COLO668 (cell line): Measurements from ENCODE around the gene ZBTB9.

ENCODE experiments used
- DNase-seq: peaks from one replicate; lab custom pipeline; 2025; ENCODE audit not compliant: unreplicated experiment; lab: John Stamatoyannopoulos, UW

ZBTB9 gene

GRCh38 chr6:33418690-33419291, 35.6 kb upstream of the ZBTB9 start:
- no peak for DNase-seq

DNA sequence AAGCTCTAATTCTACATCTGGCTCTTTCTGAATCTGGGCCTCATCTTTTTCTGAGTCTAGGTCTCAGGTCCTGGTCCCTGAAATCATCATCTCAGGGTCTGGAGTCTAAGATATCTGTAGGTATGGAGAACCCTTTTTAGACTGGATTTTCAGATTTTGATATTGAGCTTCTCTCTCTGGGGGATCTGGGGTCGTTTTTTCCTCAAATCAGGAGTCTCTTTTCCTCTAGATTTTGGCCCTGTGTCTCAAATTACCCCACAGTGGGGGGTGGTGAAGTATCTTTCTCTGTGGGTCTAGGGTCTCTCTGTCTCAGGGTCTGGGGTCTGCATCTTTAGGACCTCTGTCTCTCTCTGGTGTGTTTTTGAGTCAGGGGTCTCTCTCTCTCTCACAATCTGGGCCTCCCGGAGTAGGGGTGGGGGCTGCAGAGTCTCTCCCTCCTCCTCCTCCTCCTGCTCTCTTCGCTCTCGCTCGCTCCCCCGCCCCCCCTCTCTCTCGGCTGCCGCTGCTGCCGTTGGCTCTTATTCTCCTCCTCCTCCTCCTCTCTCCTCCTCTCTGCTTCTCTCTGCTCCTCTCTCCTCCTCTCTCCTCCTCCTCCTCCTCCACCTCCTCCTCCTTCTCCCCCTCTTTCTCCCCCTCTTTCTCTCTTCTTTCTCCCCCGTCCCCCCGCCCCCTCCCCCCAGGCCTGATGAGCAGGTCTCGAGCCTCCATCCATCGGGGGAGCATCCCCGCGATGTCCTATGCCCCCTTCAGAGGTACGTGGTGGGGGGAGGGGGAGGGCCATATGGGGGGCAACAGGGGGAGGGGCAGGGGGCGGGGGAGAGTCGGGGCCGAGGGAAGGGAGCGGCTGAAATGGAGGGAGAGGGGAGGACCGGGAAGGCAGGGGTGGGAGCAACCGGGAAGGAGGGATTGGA, 34.5 kb upstream of the ZBTB9 start, which contains the start of gene SYNGAP1:
SYNGAP1 (plus strand) TSS at position 486 of the 911 bp plus-strand sequence; CDS start at position 686, 200 bp downstream.
- DNase-seq = no peak

DNA sequence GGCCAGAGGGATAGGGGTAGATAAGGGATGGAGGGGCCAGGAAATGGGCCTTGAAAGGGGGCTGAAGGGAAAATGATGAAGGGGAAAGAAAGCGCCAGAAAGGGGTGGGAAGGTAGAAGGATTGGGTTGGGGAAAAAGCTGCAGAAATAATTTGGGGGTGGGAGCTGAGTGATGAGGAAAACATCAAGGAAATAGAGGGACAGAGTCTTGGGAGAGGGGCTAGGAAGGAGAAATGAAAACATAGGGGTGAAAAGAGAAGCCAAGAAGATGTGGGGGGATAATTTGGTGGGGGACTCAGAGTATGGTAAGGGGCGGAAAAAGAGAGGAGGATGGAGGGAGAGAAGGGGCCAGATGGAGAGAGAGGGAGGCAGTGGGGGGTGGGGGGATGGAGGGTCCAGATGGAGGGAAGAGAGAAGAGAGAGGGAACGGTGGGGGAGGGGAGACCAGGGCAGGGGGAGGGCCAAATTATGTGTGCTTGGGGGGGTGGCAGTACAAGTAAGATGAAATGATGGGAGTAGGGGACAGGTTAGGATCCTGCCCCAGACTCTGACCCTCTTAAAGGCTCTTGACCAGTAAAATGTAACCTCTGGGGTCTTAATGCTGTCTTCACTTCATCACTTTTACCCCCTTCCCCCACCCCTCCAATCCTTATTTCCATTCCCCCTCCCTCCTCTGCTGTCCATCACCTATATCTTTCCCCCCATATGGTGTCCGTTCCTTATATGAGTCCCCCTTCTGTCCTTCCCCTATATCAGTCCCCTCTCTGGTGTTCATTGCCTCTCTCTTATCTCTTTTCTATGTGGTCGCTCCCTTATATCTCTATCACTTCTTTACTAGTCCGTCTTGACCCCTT, 33.7 kb upstream of the ZBTB9 start:
- DNase-seq = no peak

DNA sequence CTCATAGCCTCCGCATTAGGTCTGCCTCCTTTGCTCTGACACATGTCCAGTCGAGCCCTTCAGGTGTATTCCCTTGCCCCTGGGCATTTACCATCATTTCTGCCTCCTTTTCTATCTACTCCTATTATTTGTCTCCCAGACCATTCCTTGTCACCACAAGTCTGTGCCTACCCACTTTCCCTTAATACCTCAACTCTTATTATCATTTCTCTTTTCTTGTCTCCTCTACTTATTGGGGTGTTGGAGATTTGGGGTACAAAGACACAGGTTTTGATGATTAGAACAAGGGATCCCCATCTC, 33.1 kb upstream of the ZBTB9 start:
- DNase-seq = no peak

DNA sequence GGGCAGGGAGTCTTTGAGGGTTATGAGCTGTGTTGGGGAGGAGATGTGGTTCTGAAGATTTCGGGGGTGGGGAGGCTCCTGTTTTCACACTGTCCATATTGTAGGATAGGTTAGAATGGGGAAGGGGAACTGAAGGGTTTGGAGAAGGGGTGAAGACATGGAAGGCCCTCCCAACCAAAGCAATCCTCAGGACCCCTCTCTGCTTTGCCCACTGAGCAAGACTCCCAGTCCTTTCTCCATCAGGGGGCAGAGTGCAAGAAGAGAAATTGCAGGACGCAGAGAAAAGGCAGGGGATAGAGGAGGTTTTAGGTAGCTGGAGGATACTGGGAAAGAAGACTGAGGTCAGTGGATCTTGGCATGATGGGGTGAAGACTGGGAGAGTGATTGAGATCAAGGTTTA, 30.6 kb upstream of the ZBTB9 start:
- no peak for DNase-seq

DNA sequence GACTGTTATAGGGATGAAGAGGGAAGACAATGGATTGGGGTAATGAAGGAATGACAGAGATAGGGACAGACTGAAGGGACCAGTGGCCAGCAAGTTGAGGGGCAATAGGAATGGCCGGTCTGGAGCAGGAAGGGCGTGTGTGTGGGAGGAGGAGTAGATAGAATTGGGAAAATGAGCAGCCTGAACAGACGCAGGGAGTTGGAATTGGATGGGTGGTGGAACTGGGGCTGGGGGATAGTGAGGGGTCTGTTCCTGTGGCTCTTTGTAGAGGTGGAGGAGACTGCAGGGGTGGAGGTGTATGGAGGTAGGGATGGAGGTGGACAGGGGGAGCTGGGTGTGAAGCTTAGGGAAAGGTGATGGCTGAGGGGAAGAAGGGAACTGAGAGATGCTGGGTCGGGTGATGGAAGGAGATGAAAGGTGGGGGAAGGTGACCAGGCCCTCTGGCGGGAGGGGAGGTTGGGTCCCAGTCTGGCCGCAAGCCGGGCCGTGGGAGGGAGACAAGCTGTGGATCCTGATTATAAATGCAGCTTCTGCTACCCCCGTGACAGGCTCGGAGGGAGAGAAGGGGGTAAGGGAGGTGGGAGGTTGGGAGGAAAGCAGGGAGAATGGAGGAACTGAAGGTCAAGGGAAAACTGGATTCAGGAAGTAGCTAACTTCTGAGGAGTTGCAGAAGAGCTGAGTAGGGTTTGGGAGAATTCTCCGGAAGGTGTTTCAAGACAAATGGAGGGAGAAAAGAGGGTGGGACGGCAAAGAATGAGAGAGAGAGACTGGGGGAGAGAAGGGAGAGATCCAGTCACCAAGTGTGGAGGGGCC, 29.3 kb upstream of the ZBTB9 start:
- no peak for DNase-seq

GRCh38 chr6:33425668-33426577, 28.5 kb upstream of the ZBTB9 start:
- peak; percentile 76 for DNase-seq

GRCh38 chr6:33426590-33427511, 27.5 kb upstream of the ZBTB9 start:
- DNase-seq = peak; percentile 5

DNA sequence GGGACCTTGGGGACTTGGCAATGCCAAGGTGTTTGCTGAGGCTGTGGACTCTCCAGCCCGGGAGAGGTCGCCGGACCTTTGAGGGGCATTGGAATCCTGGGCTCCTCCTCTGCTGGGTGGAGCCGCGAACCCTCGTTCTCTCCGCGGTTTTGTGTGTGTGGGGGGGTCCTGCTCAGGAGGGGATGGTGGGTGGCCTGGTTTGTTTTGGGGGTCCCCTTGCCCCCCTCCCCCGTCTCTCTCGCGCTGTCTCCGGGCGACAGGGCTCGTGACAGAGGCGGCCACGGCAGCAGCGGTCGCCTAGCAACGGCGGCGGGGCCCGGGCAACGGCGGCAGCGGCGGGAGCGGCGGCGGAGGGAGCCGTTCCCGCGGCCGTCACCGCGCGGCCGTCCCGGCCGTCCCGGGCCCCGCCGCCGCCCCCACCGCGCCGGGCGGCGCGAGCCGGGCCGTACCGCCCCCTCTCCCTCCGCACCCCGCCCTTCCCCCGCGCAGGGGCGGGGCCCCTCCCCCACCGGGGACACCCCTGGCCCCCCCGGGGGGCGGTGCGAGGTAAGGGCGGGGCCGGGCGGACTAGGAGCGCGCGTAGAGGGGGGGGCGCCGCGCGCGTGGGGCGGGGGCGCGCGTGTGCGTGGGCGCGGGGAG, 26.7 kb upstream of the ZBTB9 start:
- DNase-seq = peak; percentile 55

- DNase-seq = peak; percentile 21
Observed at GRCh38 chr6:33428224-33428965, 26.0 kb upstream of the ZBTB9 start.

GRCh38 chr6:33428966-33429749, 25.2 kb upstream of the ZBTB9 start:
- DNase-seq = no peak

DNA sequence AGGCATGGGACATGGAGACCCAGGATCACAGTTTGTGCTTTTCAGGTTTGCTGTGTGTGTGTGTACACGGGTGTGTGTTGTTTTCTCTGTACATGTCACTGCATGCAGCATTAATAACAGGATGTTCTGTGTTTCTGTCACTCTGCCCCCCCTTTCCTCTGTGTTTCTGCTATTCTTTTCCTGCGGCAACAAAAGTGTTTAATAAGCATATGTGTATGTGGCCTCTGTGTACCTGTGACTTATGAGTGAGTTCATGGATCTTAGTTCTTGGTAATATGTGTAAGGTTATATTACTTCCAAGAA, 24.7 kb upstream of the ZBTB9 start:
- DNase-seq = no peak

DNA sequence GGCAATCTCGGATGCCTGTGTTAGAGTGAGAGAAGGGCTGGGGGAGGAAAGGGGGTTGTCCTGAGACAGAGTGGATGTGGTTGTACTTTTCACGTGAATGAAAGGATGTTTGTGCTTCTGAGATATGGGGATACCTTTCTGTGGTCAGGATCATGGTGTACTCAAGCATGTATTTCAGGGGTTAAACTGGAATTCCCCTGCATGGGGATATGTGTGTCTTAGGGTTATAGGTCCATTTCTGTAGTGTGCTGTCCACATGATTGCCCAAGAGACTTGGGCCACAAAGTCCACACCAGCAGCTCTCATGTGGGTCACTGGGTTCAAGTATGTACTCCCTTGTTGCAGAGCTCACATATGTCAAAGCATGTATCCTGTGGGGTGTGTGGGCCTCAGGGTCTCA, 24.0 kb upstream of the ZBTB9 start:
- DNase-seq = no peak

DNA sequence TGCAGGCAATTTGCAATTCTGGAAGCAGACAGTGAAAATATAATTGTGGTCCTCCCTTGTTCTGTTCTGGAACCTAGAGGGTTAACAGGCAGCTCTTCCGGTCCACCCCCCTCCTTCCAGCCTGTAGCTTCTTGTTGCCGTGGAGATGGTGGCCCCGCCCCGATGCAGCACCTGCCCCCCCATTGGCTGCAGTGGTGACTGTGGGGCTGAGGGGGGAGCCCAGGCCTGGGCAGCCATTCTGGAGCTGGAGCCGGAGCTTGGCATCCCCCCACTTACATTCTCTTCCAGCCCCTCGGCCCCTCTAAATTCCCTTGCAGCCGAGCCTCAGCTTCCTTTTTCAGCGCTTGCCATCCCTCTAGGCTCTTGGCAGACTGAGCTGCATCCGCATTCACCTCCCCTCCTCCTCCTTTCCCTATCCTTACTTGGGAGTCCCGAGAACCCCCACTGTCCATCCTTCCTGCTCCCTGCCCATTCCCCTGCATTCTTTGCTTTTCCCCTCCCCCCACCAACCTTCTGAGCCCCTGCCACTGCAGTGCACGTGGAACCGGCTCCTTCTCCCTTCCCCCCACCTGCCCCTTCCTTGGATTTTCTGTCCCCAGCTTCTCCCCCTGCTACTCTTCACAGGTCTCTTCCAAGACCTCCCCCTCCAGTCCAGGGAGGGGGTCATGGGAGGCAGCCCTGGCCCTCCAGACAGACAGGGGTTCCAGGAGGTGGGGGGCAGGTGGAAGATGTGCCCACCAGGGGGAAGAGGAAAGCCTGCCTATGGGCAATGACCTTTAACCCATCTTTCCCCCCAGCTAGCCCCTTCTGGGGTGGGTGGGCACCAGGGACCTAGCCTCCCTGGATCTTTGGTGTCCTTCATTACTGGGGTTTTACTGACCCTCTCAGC, 23.1 kb upstream of the ZBTB9 start:
- DNase-seq = peak; percentile 13

- DNase-seq = no peak
Observed at GRCh38 chr6:33431880-33432541, 22.4 kb upstream of the ZBTB9 start.
